Epithelial cell of proximal tubule (primary cell): Measurements from ENCODE around the gene NSD1. TPM values are rescaled to one million over a fixed set of nuclear protein-coding genes. Genes with fewer than 3 reads are reported as not detected.

ENCODE experiments used
- DNase-seq: peaks from one replicate; pipeline ENCODE4 v3.0.0-alpha.2; 2011; ENCODE audit warnings: low read depth
- H3K4me3 ChIP-seq: 2 replicates; pipeline ENCODE4 v1.5.1; 2011; ENCODE audit warnings: low read depth, mild to moderate bottlenecking, low read length
- total RNA-seq: library from RNA; depleted of rRNA; stranded (reverse); fragments of >200 nt; gene quantifications from 2 replicates; pipeline ENCODE4 v1.2.3, GENCODE V29; 2015
- TF ChIP-seq, protein P1 (sequence below): conservative IDR thresholded peaks from 2 replicates; pipeline ENCODE4 v1.5.1; 2012; ENCODE audit warnings: low read depth, mild to moderate bottlenecking, low read length

The NSD1 gene
- total RNA-seq, 1 donor from 2014 or later, result 30.6 TPM

DNA sequence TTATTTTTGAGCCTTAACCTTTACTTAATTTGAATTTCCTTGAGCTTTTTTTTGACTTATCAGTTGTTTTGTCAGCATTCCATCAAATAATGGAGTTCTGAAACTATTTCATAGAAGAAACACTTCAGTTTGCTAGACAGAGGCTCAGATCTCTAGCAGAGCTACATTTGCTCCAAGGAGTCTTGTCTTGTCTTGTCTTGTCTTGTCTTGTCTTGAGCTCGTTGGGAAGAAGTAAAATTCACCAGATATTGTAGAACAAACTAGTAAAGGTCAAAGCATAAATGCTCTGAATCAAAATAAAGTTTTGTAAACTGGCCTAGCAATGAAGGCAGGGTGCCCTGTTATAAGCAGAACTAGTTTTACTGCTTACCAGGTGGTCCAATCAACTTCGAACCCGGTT, 136.4 kb downstream of the NSD1 start:
- H3K4me3 ChIP-seq, result no peak overlapping the region
- TF ChIP-seq, protein P1, sequence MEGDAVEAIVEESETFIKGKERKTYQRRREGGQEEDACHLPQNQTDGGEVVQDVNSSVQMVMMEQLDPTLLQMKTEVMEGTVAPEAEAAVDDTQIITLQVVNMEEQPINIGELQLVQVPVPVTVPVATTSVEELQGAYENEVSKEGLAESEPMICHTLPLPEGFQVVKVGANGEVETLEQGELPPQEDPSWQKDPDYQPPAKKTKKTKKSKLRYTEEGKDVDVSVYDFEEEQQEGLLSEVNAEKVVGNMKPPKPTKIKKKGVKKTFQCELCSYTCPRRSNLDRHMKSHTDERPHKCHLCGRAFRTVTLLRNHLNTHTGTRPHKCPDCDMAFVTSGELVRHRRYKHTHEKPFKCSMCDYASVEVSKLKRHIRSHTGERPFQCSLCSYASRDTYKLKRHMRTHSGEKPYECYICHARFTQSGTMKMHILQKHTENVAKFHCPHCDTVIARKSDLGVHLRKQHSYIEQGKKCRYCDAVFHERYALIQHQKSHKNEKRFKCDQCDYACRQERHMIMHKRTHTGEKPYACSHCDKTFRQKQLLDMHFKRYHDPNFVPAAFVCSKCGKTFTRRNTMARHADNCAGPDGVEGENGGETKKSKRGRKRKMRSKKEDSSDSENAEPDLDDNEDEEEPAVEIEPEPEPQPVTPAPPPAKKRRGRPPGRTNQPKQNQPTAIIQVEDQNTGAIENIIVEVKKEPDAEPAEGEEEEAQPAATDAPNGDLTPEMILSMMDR, result no peak
- no peak for DNase-seq

DNA sequence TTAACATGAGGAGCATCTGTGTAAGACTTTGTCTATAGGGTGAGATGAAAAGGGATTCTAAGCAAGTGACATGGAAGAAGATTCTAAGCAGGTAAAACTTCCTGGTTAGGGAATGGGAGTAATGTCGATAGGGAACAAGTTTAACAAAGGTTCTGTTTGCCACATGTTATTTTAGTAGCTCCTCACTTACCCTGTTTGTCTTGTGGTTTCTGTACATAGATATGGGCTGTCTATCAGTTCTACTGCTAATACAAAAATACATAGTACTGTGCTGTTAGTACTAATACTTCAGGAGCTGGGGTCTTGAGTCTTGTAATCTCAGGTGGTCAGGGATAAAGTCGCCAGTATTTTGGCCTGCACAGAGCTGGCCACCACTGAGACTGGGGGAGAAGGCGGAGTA, 137.1 kb downstream of the NSD1 start:
- no peak for DNase-seq
- TF ChIP-seq, protein P1, result no peak
- H3K4me3 ChIP-seq, result no peak overlapping the region

DNA sequence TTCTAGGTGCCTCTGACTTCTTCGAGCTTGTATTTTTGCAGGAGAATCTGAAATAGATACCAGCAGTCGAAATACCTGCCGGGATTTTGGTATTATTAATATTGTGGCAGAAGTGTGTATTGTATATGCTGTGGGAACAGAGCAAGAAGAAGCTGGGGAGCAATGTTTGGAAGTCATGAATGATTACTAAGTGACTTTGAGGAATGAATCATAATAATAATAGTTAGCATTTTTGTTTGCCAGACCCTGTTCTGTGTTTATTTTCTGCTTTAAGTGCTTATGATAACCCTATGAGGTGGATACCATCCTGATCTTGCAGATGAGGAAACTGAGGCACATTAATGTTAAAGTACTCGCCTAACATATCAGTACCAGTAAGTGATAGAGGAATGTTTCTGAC, 137.5 kb downstream of the NSD1 start:
- H3K4me3 ChIP-seq, result no peak overlapping the region
- DNase-seq, result no peak
- TF ChIP-seq, protein P1, result no peak

DNA sequence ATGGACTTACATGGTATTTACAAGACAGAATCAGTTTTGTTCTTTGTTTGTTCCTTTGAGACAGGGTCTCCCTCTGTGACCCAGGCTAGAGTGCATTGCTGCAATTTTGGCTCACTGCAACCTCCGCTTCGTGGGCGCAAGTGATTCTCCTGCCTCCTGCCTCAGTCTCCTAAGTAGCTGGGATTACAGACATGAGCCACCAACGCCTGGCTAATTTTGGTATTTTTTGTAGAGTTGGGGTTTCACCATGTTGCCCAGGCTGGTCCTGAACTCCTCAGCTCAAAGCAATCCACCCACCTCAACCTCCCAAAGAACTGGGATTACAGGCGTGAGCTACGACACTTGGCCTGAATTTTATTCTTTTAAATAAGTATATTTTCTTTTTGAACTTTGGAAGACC, 142.3 kb downstream of the NSD1 start:
- TF ChIP-seq, protein P1, result no peak
- DNase-seq, result no peak
- H3K4me3 ChIP-seq, result no peak overlapping the region

DNA sequence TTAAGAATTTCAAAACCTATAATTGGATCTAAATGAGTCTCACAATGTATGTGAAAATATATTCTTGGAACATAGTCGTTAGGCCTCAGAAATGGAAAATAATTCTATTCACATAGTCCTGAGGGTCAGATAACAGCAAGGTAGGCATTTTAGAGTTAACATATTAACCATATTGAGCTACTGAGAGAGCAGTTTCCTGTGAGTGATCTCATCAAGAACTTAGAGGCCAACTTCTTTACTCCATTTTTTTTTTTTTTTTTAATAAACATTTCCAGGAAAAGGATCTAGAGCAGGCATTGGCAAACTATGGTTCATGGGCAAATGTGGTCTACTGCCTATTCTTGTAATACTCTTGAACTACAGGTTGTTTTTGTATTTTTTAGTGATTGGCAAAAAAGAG, 143.3 kb downstream of the NSD1 start:
- H3K4me3 ChIP-seq, result no peak overlapping the region
- TF ChIP-seq, protein P1, result no peak
- no peak for DNase-seq

DNA sequence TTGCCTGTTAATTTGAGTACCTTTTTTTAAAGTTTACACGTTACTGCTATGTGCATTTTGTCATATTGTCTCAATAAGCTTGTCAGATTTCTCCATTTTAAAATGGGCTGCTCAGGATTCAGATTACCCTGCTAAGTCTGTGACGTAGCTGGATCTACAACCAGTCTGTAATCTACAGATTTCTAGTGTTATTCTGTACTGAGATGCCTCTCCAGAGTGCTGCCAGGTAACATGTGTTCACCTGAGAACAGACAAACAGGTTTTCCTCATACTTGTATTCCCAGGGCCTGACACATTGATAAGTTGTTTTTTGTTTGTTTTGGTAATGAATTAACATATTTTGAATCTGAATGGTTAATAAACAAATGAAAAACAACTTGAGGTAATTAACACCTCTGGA, 154.6 kb downstream of the NSD1 start:
- TF ChIP-seq, protein P1, result no peak
- no peak for DNase-seq
- no peak overlapping the region for H3K4me3 ChIP-seq

DNA sequence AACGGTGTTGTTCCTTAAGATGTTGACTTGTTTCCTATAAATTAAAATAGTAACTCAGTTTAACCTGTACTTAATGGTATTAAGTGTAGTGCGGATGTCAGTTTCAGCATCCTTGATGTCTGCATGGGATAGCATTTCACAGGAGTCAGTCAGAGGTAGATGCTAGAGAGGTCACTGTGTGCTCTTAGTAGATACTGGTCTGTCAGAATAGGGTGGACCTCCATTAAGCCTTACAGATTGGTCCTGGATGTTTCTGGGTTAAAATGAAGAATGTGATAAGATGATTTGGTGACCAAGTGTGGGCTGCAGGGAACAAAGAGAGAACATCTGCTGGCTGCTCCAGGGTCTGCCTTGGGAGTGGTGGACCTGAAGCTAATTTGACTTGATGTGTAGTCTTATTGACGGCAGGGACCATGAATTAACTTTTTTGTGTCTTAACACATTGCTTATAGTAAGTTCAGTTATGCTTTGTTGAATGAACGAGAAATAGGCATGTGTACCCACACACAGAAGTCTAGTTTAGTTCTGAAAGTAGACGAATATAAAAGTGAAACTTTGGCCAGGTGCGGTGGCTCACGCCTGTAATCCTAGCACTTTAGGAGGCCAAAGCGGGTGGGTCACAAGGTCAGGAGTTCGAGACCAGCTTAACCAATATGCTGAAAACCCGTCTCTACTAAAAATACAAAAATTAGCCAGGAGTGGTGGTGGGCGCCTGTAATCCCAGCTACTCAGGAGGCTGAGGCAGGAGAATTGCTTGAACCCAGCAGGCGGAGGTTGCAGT, 157.4 kb downstream of the NSD1 start:
- H3K4me3 ChIP-seq, result no peak overlapping the region
- TF ChIP-seq, protein P1, result no peak
- no peak for DNase-seq
